GM18498 (cell line): ENCODE measurements around the gene RBM33.

Experiments used
- ATAC-seq: cut with Tn5 transposase; IDR thresholded peaks from one replicate; pipeline ENCODE4 v1.9.1; 2021; ENCODE audit warnings: mild to moderate bottlenecking, moderate library complexity; ENCODE audit not compliant: unreplicated experiment

The RBM33 gene

DNA sequence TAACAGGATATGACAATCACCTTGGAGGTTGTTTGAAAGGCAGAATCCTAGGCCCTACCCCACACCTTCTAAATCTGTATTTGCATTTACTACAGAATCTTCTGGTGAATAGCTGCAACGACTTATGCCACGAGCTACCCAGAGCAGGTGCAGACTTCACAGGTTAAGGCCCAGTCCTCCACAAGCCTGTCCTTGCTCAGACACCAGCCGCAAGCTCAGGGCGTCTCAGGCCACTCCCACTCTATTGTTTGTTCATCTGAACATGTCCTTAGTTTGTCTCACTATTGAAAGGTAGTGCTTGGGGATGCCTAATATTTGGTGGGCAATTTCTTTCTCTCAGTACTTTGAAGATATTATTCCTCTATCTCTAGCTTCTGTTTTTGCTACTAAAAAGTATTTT lies 18.9 kb upstream of the RBM33 start:
- no peak for ATAC-seq

DNA sequence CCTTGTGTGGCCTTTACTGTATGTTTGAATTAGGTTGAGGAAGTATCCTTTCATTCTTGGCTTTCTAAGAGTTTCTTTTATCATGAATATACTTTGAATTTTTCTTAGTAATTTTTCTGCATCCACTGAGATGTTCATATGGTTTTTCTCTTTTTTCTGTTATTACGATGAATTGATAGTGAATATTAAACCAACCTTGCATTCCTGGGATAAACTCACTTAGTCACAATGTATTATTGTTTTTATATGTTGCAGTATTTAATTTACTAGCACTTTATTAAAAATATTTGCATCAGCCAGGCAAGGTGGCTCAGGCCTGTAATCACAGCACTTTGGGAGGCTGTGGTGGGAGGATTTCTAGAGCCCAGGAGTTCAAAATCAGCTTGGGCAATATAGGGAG lies 15.3 kb upstream of the RBM33 start:
- no peak for ATAC-seq

DNA sequence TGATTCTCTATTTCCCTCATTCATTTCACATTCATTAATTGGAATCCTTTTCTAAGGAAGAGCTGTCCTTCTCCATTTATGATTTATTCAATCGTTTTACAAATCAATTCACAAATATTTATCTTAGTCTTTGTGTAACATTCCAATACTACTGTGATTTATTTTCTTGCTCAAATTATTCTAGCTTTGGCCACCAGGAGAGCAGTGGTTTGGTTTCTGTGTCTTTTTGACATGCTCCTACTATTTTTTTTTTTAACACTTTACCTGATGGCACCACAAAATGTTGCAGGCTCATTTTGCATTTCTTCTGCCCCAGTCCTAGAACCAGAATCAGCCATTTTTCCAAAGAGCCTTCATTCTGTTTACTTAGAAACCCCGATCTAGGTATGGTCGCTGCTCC lies 13.3 kb upstream of the RBM33 start:
- no peak for ATAC-seq

DNA sequence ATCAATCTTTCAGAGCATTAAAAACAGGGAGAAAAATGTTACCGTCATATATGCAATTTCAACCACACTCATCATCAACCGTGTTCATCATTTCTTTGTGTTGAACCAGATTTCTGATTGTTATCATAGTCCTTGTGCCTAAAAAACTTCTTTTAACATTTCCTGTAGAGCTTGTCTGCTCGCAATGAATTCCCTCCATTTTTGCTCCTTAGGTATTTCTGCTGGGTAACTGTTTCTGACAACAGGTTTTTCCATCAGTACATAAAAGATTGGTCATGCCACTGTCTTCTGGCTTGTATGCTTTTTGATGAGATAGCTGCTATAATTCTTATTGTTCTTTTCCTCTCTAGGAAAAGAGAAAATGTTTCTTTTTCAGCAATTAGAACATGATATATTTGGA lies 8.6 kb upstream of the RBM33 start:
- no peak for ATAC-seq

DNA sequence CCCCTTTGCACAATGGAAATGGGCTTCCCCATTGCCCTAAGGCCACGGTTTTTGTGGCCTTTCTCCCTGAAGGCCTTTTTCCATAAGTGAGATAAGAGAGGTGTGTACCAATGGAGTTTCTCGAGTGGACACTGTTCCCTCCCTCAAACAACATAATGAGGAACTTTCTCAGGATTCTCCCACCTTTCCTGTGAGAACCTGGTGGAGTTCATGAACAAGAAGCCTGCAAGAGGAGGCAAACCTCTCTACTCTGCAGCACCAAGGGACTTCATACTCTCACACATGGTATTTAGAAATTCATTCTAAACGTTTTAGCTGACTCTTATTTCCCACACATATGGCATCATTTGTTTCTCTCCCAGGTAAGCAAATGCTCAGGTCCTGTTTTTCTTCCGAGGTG lies 7.3 kb upstream of the RBM33 start:
- ATAC-seq, result no peak

DNA sequence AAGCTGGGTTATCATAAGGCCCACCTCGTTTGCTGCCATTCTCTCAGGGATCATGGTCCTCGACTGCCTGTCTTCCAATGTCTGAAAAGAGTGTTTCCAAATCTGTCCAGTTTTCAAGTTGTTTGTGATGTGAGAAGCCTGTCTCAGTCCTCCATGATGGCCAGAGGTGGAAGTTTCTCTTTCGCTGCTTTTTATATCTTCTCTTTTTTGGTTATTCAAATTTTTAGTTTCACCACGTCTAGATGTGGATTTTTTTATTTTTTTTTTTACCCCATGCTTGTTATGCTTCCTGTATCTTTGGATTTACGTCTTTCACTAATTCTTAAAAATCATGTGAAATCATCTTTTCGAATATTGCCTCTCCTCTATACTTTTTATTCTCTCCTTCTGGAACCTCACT lies 6.1 kb upstream of the RBM33 start:
- no peak for ATAC-seq

DNA sequence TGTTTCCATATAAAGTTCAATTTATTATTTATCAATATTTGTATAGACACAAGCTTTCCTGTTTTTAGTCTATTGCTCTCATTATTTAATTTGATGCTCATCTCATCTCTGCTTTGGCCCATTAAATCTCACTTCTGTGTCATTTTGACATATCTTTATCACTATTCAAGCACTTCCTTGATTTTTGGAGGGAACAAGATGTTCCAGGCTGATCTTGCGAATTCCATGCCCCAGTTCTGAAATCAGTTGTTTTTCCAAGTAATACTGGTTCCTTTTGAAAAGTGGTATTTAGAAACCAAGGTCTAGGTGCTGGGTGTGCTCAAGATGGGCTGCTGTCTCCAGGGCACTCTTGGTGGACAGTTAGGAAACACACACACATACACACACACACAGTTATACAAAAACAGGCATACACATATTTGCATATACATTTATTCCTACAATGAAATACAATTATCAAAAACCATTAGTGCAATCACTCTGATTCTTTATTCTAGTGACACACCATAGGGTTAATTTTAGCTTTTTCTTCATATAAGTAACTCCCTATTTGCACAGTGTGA lies 4.4 kb upstream of the RBM33 start:
- no peak for ATAC-seq

DNA sequence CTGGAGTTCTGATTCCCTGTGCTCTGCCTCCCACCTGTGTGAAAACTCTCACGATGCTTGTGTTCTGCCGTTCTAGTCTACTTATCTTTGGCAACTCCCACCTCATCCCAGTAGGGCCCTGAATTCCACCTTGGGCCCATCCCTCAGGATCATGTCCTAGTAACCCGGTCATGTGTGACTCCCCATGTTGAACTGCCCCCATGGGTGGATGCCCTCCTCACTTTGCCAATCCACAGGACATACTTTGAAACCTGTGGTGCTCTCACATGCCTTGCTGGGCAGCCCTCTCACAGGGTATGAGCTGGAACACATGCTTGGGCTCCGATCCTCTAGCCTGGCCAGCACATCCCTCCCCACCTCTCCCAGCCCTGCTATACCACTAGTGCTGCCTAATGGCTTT lies 3.8 kb upstream of the RBM33 start:
- ATAC-seq, result no peak

DNA sequence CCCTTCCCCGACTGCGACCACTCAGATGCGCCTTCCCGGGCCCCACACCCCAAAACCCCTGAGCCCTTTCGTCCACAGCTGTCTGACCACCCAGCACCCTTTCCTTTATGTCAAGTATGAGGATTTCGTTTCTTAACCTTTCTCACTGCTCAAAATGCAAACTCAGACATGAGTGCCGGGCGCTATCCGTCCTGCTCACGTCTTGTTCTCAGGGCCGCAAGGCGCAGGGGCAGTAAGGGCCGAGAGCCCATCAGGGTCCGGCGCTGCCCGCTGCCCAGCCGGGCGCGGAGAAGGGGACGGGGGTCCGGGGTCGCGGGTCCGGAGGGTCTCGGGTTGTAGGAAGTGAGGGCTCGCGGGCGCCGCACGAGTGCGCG lies 670 bp upstream of the RBM33 start:
- no peak for ATAC-seq

- peak; percentile 24 for ATAC-seq
Observed at GRCh38 chr7:155644971-155645509, 579 bp downstream of the RBM33 start.

GRCh38 chr7:155645662-155646061 lies 1.2 kb downstream of the RBM33 start:
- ATAC-seq, result no peak

DNA sequence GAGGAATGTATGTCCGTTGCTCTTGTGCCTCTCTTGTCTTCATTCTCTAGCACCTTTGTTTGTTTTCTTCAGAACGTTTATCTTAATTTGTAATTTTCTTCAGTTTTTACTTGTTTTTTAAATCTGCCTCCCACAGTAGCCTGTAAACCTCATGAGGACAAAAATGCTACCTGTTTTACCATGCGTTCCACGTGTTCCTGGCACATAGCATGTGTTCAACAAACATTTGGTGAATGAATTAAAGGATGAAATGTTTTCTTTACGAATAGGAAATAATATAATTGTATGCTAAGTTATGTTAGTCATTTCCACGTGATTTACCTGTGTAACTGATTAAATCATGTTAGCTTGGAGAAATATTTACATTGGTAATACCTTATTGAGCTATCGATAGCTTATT lies 2.2 kb downstream of the RBM33 start:
- no peak for ATAC-seq

DNA sequence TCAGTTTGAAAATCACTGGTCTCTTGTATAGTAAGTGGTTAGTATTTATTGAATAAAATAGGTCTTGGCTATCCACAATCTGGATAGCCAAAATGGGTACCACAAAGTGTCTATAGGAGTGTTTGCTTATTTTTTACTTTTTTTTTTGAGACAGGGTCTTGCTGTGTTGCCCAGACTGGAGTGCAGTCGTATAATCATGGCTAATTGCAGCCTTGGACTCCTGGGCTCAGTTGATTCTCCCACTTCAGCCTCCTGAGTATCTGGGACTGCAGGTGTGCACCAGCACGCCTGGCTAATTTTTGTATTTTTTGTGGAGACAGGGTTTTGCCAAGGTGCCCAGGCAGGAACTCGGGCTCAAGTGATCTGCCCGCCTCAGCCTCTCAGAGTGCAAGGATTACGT lies 2.8 kb downstream of the RBM33 start:
- ATAC-seq, result no peak

DNA sequence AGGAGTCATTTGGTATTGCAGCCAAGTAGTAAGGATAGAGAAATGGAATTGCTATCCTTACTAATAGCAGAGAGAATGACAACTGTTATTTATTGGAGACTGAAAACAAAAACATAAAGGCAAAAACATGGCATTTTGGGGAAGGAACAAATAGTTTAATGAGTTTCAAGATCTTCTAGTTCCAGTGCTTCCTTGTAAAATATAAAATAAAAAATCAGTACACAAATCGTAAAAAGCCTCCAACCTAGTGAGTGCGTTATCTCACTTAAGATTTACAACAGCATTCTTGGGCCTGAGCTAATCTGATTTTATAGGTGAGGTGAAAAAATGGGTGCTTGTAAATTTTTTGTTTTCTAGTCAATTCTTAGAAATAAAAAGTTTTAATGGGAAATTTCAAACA lies 3.3 kb downstream of the RBM33 start:
- no peak for ATAC-seq

DNA sequence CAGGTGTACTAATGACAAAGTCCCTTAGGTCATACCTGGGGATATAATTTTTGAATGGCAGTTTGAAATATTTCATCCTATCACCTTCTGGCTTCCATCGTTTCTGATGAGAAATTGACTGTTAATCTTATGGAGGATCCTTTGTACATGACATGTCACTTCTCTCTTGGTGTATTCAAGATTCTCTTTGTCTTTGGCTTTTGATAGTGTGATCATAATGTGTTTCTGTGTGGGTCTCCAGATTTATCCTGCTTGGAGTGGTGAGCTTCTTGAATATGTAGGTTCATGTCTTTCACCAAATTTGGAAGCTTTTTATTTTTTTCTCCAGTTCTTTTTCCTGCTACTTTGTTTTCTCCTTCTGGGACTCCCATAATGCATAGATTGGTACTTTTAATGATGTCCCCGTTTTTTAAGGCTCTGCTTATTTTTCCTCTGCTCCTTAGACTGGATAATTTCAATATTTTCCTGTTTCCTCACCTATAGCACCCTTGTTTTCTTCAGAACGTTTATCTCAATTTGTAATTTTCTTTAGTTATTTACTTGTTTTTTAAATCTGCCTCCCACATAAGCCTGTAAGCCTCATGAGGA lies 4.4 kb downstream of the RBM33 start:
- ATAC-seq, result no peak

- ATAC-seq, result no peak
Observed at GRCh38 chr7:155649588-155649987, 5.1 kb downstream of the RBM33 start.

GRCh38 chr7:155652156-155653114 lies 8.0 kb downstream of the RBM33 start:
- ATAC-seq, result no peak

DNA sequence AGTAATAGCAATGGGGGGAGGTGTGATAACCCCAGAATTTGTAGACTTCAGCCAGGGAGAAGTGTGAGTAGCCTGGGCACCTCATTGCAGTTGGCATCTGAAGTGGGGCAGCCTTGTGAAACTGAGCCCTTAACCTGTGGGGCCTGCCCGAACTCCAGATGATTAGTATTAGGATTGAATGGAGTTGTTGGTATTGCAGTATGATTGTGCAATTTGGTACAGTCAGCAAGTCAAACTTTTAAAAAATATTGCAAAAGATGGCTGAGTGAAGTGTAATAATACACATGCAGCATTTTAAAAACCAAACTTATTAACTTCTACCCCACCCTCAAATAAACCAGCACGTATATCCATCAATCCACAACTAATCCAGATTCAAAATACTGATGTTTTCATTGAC lies 9.3 kb downstream of the RBM33 start:
- ATAC-seq, result no peak

DNA sequence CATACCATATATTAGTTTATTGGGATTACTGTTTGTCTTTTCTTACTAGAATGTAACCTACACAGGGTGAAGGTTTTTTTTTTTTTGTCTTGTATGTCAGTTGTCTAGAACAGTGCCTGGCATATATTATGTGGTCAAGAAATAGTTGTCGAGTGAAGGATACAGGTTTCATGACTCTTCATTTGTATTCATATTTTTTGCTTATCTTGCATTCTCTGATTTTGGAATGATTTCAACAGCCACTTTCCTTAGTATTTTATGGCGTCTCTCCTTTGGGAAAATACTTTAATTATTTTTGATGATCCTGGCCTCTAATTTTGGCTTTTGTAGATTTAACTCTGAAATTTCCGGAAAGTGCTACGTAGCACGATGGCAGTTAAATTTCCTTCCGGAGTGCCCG lies 12.4 kb downstream of the RBM33 start:
- no peak for ATAC-seq

- peak; percentile 77 for ATAC-seq
Observed at GRCh38 chr7:155660059-155660757, 15.7 kb downstream of the RBM33 start.

GRCh38 chr7:155660758-155661093 lies 16.3 kb downstream of the RBM33 start:
- peak; percentile 70 for ATAC-seq
